ENCODE results near the gene RHBDL3. TPM values are rescaled to one million over a fixed set of nuclear protein-coding genes. Genes with fewer than 3 reads are reported as not detected.

The RHBDL3 gene
- total RNA-seq, 4 donors from 2014 or later: 0.22 to 0.34 (median 0.33) TPM; not detected in 1

- TF ChIP-seq CTCF (IDR thresholded peaks at IDR 0.05; ENCODE audit: low read depth): no peak
Observed at GRCh38 chr17:32305049-32305448, 39.4 kb downstream of the RHBDL3 start.

GRCh38 chr17:32307658-32308057 is 42.0 kb downstream of the RHBDL3 start:
- TF ChIP-seq CTCF (IDR thresholded peaks at IDR 0.05; ENCODE audit: low read depth): no peak

GRCh38 chr17:32311028-32311536 is 45.5 kb downstream of the RHBDL3 start:
- TF ChIP-seq CTCF (IDR thresholded peaks at IDR 0.05; ENCODE audit: low read depth): no peak

- TF ChIP-seq CTCF (IDR thresholded peaks at IDR 0.05; ENCODE audit: low read depth): no peak
Observed at GRCh38 chr17:32314636-32315035, 49.0 kb downstream of the RHBDL3 start.

- no peak for TF ChIP-seq CTCF (IDR thresholded peaks at IDR 0.05; ENCODE audit: low read depth)
Observed at GRCh38 chr17:32315171-32315570, 49.5 kb downstream of the RHBDL3 start.

GRCh38 chr17:32317353-32317752 is 51.7 kb downstream of the RHBDL3 start:
- TF ChIP-seq CTCF (IDR thresholded peaks at IDR 0.05; ENCODE audit: low read depth): no peak

GRCh38 chr17:32318071-32318470 is 52.4 kb downstream of the RHBDL3 start:
- TF ChIP-seq CTCF (IDR thresholded peaks at IDR 0.05; ENCODE audit: low read depth): no peak
